ENCODE measurements around the gene CYTH1.

DNA sequence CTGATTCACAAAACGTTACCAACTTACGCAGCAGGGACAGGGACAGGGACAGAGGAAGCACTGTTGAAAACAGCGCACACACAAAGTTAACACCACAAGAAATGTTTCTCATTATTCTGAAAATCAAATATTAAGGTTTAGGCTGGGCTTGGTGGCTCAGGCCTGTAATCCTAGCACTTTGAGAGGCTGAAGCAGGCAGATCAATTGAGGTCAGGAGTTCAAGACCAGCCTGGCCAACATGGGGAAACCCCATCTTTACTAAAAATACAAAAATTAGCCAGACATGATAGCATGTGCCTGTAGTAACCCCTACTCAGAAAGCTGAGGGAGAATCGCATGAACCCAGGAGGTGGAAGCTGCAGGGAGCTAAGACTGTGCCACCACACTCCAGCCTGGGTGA is 4.2 kb downstream of the CYTH1 start:
- TF ChIP-seq, protein P1, sequence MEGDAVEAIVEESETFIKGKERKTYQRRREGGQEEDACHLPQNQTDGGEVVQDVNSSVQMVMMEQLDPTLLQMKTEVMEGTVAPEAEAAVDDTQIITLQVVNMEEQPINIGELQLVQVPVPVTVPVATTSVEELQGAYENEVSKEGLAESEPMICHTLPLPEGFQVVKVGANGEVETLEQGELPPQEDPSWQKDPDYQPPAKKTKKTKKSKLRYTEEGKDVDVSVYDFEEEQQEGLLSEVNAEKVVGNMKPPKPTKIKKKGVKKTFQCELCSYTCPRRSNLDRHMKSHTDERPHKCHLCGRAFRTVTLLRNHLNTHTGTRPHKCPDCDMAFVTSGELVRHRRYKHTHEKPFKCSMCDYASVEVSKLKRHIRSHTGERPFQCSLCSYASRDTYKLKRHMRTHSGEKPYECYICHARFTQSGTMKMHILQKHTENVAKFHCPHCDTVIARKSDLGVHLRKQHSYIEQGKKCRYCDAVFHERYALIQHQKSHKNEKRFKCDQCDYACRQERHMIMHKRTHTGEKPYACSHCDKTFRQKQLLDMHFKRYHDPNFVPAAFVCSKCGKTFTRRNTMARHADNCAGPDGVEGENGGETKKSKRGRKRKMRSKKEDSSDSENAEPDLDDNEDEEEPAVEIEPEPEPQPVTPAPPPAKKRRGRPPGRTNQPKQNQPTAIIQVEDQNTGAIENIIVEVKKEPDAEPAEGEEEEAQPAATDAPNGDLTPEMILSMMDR (IDR thresholded peaks at IDR 0.05; ENCODE audit: borderline replicate concordance, extremely low read depth, low read length, poor library complexity, severe bottlenecking), result no peak
- TF ChIP-seq EZH2 (IDR thresholded peaks at IDR 0.05; ENCODE audit: borderline replicate concordance, low read depth, low read length, severe bottlenecking), result no peak

All from DND-41 (cell line).